PC-9 (cell line): ENCODE data around the gene ITGA2B. TPM values are rescaled to one million over a fixed set of nuclear protein-coding genes. Genes with fewer than 3 reads are reported as not detected.
"Not testable (repeated sequence)": the region's sequence is repeated elsewhere in the genome, so short reads cannot be mapped to it uniquely, and the experiment has no call there.

Source experiments
- BruUV-seq: library from RNA; stranded (reverse); fragments of 400-500 nt; replicated peaks from 2 replicates; lab custom pipeline; 2021; lab: Mats Ljungman, UMichigan
- CTCF ChIA-PET: fragments of 300-600 bp; sonication (Branson Sonifier 250); formaldehyde crosslinking; loops from one replicate; lab custom pipeline; 2022; ENCODE audit warnings: antibody characterized with exemption; lab: Charles Lee
- POLR2A ChIA-PET: fragments of 300-600 bp; sonication (Branson Sonifier 250); formaldehyde crosslinking; loops from one replicate; lab custom pipeline; 2022; ENCODE audit warnings: antibody characterized with exemption; ENCODE audit not compliant: unreplicated experiment; lab: Charles Lee
- DNase-seq, 2 experiments: peaks; one replicate each; pipeline versions ENCODE4 v3.0.0 to v3.0.0-alpha.2; 2015 to 2022; ENCODE audit warnings: mixed read lengths in 1 of 2
- H2AFZ ChIP-seq: fragments of 200-600 bp; sonication (generic); 2 replicates; pipeline ENCODE4 v1.8.1; 2017; ENCODE audit warnings: antibody characterized with exemption
- H3F3A ChIP-seq: fragments of 200-600 bp; sonication (generic); 2 replicates; pipeline ENCODE4 v1.8.1; 2017; ENCODE audit warnings: antibody characterized with exemption, mild to moderate bottlenecking, low read depth; ENCODE audit not compliant: insufficient read depth
- H3K27ac ChIP-seq: fragments of 200-600 bp; sonication (generic); 2 replicates; pipeline ENCODE4 v1.6.1; 2016; ENCODE audit warnings: mixed run types
- H3K27me3 ChIP-seq: fragments of 200-600 bp; sonication (generic); 2 replicates; pipeline ENCODE4 v1.6.1; 2016; ENCODE audit warnings: low read depth, mixed run types; ENCODE audit not compliant: insufficient read depth
- H3K36me3 ChIP-seq: fragments of 200-600 bp; sonication (generic); 2 replicates; pipeline ENCODE4 v1.6.1; 2016; ENCODE audit warnings: low read depth, mixed run types
- H3K4me1 ChIP-seq: fragments of 200-600 bp; sonication (generic); replicated peaks from 2 replicates; pipeline ENCODE4 v1.6.1; 2016; ENCODE audit warnings: mixed run types; ENCODE audit not compliant: insufficient read depth
- H3K4me2 ChIP-seq: fragments of 200-600 bp; sonication (generic); 2 replicates; pipeline ENCODE4 v1.6.1; 2017; ENCODE audit warnings: mixed run types
- H3K4me3 ChIP-seq: fragments of 200-600 bp; sonication (generic); 2 replicates; pipeline ENCODE4 v1.6.1; 2016; ENCODE audit warnings: mixed run types
- H3K79me2 ChIP-seq: fragments of 200-600 bp; sonication (generic); 2 replicates; pipeline ENCODE4 v1.6.1; 2017; ENCODE audit warnings: low read depth, mixed run types
- H3K9me2 ChIP-seq: fragments of 200-600 bp; sonication (generic); 2 replicates; pipeline ENCODE4 v1.8.1; 2017; ENCODE audit warnings: mild to moderate bottlenecking; ENCODE audit not compliant: insufficient read depth
- H3K9me3 ChIP-seq: fragments of 200-600 bp; sonication (generic); 2 replicates; pipeline ENCODE4 v1.8.1; 2016; ENCODE audit warnings: low read depth; ENCODE audit not compliant: insufficient read depth
- H4K20me1 ChIP-seq: fragments of 200-600 bp; sonication (generic); 2 replicates; pipeline ENCODE4 v1.8.1; 2017; ENCODE audit not compliant: insufficient read depth
- EZH2 ChIP-seq: fragments of 200-600 bp; sonication (generic); IDR thresholded peaks from 2 replicates; pipeline ENCODE4 v1.8.0; 2017; ENCODE audit warnings: antibody characterized with exemption, low read depth
- intact Hi-C: fragments of 100-400 bp; cut with micrococcal nuclease; formaldehyde crosslinking; loops from one replicate; pipeline ENCODE4 v1.10.0; 2022; ENCODE audit not compliant: unreplicated experiment
- total RNA-seq: library from RNA; stranded (reverse); gene quantifications from 2 replicates; pipeline ENCODE4 v1.2.3, GENCODE V29; 2021
- TF ChIP-seq, protein P1 (sequence below): fragments of 200-600 bp; sonication (generic); conservative IDR thresholded peaks from 2 replicates; pipeline ENCODE4 v1.6.1; 2017; ENCODE audit warnings: mixed run types, antibody characterized with exemption, mild to moderate bottlenecking, moderate library complexity

Gene ITGA2B
- total RNA-seq, 1 experiment from 2014 or later = 5.7 TPM

- intact Hi-C loops = loop anchor here (10.0 kb wide), 1 partner anchor 274 kb away; the partner anchor contains the start of gene G6PC3
- CTCF ChIA-PET = no interaction called here
- no peak for DNase-seq
- H3K79me2 ChIP-seq = peaks cover 7% of the 10 kb centered on the region; the same call in 1 of the 2 replicates
- H3F3A ChIP-seq = no peaks in the 10 kb centered on the region; the same call in 1 of the 2 replicates
- no peaks in the 10 kb centered on the region for H3K9me3 ChIP-seq
- no peak overlapping the region for H3K4me2 ChIP-seq
- peaks cover 10% of the 10 kb centered on the region; the same call in 1 of the 2 replicates for H4K20me1 ChIP-seq
- H2AFZ ChIP-seq = no peak overlapping the region
- no peaks in the 10 kb centered on the region for H3K9me2 ChIP-seq
- H3K4me1 ChIP-seq = peaks cover 6% of the 10 kb centered on the region
- H3K36me3 ChIP-seq = no peaks in the 10 kb centered on the region
- POLR2A ChIA-PET = no interaction called here
- no peak overlapping the region for H3K4me3 ChIP-seq
- no peak overlapping the region for H3K27ac ChIP-seq
- TF ChIP-seq, protein P1, sequence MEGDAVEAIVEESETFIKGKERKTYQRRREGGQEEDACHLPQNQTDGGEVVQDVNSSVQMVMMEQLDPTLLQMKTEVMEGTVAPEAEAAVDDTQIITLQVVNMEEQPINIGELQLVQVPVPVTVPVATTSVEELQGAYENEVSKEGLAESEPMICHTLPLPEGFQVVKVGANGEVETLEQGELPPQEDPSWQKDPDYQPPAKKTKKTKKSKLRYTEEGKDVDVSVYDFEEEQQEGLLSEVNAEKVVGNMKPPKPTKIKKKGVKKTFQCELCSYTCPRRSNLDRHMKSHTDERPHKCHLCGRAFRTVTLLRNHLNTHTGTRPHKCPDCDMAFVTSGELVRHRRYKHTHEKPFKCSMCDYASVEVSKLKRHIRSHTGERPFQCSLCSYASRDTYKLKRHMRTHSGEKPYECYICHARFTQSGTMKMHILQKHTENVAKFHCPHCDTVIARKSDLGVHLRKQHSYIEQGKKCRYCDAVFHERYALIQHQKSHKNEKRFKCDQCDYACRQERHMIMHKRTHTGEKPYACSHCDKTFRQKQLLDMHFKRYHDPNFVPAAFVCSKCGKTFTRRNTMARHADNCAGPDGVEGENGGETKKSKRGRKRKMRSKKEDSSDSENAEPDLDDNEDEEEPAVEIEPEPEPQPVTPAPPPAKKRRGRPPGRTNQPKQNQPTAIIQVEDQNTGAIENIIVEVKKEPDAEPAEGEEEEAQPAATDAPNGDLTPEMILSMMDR = no peak
- no peak for TF ChIP-seq EZH2
- no TSS peak for BruUV-seq
- H3K27me3 ChIP-seq = no peaks in the 10 kb centered on the region
Measured at GRCh38 chr17:44348988-44349364, 40.5 kb downstream of the ITGA2B start.

GRCh38 chr17:44348234-44348987 lies 41.0 kb downstream of the ITGA2B start:
- BruUV-seq = no TSS peak
- Histone ChIP-seq H3K4me3 (no peak overlapping the region), H3K9me3 (no peaks in the 10 kb centered on the region), H3K36me3 (no peaks in the 10 kb centered on the region), H3F3A (no peaks in the 10 kb centered on the region; the same call in 1 of the 2 replicates), H3K4me2 (no peak overlapping the region), H3K9me2 (no peaks in the 10 kb centered on the region), H3K4me1 (peaks cover 6% of the 10 kb centered on the region), H3K27me3 (no peaks in the 10 kb centered on the region), H3K79me2 (peaks cover 7% of the 10 kb centered on the region; the same call in 1 of the 2 replicates), H3K27ac (no peak overlapping the region), H4K20me1 (peaks cover 10% of the 10 kb centered on the region; the same call in 1 of the 2 replicates), H2AFZ (no peak overlapping the region)
- DNase-seq = no peak
- CTCF ChIA-PET = no interaction called here
- intact Hi-C loops = loop anchor here (10.0 kb wide), 1 partner anchor 274 kb away; the partner anchor contains the start of gene G6PC3
- TF ChIP-seq EZH2 = no peak
- TF ChIP-seq, protein P1 = no peak
- POLR2A ChIA-PET = no interaction called here

DNA sequence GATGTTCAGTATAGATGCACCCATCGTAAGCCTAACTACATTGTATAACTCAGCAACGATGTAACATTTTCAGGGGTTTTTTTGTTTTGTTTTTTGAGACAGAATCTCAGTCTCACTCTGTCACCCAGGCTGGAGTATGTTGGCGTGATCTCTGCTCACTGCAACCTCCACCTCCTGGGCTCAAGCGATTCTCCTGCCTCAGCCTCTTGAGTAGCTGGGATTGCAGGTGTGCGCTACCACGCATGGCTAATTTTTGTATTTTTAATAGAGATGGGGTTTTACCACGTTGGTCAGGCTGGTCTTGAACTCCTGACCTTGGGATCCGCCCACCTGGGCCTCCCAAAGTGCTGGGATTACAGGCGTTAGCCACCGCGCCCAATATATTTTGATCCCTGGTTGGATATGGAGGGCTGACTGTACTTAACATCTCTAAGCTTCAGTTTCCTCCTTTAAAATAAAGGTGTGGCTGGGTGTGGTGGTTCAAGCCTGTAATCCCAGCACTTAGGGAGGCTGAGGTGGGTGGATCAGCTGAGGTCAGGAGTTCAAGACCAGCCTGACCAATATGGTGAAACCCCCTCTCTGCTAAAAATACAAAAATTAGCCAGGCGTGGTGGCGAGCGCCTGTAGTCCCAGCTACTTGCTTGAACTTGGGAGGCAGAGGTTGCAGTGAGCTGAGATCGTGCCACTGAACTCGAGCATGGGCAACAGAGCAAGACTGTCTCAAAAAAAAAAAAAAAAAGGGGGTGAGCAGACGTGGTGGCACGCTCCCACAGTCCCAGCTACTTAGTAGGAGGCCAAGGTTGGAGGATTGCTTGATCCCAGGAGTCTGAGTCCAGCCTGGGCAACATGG lies 42.0 kb downstream of the ITGA2B start:
- H3K4me2 ChIP-seq, H3K4me1 ChIP-seq, DNase-seq, H3K27me3 ChIP-seq, H3K9me2 ChIP-seq, H3K9me3 ChIP-seq, H3K4me3 ChIP-seq, H3K36me3 ChIP-seq, BruUV-seq, H3K27ac ChIP-seq, POLR2A ChIA-PET, H3K79me2 ChIP-seq, H2AFZ ChIP-seq, H3F3A ChIP-seq: not testable (repeated sequence)
- intact Hi-C loops = loop anchor here (10.0 kb wide), 1 partner anchor 273 kb away; the partner anchor contains the start of gene G6PC3
- CTCF ChIA-PET = interaction anchor here (0.6 kb wide), 1 partner anchor 82 kb away, joined by 15 read pairs; no protein-coding TSS in a partner anchor
- H4K20me1 ChIP-seq = peaks cover 10% of the 10 kb centered on the region; the same call in 1 of the 2 replicates
